ENCODE measurements around the gene TRMT44.

The TRMT44 gene

DNA sequence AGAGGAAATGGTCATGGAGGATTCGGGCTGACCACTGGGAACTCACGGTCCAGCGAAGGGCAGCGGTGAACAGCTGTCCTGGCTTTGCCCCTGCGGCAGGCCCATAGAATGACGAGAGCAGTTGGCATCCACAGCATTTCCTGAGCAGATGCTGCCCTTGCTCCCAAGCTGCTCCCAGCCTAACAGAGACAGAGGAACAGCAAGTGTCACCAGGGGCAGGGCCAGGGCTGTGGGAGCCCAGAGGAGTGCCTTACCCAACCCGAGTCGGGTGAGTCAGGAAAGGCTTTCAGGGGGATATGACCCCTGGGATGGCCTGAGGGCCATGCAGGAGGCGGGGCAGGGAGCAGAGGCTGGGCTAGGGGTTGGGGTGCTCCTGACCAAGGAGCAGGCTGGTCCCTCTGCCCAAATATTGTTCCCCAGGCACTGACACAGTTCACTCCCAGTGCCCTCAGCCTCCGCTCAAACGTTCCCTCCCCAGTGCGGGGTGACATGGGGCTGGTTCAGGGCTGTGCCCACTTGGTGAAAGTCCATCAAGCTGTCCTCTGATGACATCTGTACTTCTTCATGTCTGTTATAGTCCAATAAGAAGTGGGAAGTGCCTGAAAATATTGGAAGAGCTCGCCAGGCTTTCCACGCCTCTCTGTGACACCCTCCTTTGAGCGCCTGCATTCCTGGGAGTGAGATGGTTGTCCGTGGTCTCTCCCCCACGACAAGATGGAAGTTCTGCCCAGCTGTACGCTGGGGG is 74.9 kb downstream of the TRMT44 start:
- no peak for DNase-seq

DNA sequence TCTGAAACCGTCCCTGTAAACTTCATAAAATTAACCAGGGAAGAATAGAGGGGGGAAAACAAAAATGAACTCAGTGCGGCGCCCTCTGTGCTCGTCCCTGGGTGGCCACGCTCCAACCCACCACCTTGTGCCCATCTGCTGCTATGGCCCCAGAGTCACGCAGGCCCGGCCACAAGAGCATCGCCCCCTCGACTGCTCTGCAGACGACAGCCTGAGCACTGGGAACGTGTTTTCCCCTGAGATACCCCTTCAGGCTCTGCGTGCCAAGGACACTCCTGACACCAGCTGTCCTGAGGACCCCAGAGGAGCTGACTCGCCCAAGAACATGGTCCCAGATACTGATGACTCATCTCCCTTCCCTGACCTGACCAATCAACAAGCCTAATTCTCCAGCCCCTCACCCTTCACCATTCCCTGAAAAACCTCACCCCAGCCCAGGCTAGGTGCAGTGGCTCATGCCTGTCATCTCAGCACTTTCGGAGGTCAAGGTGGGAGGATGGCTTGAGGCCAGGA is 75.5 kb downstream of the TRMT44 start:
- DNase-seq, result no peak

DNA sequence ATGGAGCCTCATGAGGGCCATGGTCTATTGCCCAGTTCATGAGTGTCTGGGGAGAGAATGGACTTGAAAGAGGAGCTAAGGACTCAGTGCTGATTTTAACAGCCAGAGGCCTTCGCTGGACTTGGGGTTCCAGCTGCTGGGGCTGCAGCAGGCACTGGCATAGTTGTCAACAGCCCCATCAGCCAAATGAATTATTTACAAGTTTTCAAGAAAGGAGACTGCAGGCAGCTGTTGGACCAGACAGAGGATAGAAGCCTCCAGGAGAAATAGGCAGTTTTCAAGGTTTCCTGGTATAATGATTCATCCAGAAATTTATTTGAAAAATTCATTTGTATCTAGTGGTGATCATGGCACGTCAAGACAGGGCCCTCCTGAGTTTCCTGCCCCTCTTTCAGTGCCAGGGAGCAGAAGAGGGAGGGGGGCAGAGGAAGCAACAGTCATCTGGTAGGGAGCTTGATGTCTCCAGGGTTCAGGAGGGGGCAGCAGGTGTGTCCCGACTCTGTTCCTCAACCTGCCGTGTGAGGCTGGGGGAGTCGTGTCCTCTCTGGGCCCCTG is 76.5 kb downstream of the TRMT44 start:
- no peak for DNase-seq

DNA sequence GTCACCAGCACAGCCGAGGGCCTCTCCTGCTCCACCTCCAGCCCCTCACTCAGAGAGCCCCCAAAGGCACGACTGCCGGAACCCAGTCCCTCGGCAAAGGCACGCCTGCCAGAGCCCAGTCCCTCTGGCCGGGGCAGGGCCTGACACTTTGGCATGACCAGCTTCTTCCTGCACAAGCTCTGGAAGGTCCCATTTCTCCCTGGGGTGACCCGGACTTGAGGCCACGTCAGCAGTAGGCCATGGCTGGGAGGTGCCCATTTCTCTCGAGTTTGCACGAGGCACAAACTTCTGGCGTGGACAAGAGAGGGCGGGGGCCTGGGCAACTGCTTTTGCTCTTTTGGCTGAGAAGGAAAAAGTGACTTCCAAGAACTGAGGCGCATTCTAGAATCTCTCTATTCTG is 77.4 kb downstream of the TRMT44 start:
- no peak for DNase-seq

DNA sequence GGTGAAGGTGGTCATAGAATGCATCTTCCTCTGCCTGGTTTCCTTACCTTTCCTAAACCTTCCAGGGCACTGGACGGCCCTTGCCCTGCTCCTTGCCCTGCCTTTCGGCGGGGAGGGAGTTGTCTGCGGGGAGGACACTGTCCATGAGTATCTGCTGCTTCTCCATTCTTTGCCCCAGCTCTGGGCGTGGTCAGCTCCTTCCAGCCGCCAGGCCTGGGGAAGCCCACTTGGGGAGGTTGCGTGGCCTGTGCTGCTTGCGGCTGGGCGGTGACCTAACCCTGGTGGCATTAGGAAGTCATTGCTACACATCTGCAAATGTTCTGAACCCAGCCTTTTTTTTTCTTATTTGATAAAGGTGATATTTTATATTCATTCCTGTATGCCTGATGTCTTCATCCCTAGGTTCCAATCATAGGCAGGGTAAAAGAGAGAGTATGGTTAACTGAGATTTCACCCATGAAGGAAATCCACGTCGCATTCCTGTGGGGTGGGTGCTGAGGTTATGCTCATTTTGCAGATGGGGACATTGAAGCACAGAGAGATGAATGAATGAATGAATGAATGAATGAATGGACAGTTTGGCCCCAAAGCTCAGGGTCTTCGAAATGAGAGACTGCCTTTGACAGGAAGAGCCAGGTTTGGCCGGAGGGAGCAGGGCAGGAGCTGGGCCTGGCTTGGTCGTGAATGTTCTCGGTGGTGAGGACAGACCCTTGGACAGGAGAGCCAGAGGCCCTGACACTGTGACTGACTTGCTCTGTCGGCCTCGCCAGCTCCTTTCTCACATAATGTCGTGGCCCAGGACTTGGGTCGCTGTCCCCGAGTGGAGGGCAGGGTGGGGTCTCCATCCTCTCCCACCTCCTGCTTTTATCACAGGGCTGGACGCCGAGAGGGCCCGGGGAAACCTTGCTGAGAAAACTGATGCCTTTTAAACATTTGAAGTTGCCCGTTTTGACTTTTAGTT is 81.9 kb downstream of the TRMT44 start:
- no peak for DNase-seq

DNA sequence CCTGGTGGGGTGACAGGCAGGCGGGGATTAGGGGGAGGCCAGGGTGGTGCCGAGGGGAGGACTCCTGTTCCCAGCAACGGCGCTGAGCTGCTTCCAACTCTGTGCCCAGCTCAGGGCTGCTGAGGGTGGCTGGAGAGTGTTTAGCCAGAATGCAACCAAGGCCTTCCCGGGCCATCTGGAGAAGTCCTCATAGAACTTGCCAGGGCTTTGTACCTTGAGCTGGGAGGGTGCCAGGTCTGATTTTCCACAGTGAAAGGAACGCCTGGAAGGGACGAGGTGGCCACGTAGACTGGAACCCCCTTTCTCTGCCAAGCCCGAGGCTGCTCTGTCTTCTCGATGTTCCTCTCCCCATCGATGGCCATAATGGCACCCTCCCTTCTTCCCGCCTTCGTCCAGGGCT is 82.6 kb downstream of the TRMT44 start:
- no peak for DNase-seq

DNA sequence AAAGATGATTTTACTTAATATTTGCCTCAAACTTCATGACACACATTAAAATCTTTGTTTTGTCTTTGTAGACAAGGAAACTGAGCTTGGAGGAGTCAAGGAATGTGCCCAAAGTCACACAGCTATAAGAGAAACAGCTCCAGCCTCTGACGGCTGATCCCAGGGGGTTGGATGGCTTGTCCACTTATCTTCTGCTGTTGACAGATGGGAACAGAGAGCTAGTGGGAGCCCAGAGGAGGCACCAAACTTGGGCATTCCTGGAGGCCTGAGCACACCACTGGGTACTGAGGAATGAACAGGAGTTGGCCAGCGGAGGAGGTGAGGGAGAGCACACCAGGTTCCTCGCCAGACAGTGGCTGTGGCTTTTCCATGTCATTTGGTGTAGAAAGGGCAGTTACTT is 83.2 kb downstream of the TRMT44 start:
- DNase-seq, result no peak

DNA sequence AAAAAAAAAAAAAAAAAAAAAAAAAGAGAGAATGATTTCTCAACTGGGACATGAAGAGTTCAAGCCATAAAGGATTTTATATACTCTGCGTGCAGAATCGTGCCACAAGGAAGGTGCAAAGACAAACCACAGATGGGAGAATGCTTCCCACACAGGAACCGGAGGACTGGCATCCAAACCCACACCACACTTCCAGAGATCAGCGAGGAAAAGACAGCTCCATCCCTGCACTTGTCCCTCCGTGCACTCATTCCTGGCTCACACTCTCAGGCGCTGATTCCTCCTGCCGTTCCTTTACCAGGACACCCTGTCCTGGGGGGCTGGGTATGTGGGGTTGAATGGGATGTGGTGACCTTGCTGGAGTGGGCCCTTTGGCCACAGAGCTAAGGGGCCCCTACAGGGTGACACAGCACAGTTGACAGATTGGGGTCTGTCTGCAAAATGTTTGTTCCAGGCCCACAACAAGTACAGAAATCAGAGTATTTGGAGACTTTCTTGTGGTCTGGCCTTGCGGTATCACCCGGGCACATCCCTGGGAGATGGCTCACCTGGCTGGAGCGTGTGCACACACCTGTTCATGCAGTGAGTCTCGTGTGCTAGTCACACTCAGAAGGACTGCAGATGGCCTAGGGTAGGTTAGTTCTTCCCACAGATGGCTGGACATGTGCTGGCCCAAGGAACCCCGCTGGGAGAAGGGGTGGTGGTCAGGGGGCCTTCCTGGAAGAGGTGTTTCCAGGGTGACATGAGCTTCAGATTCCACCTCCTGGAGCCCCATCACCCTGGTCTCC is 84.2 kb downstream of the TRMT44 start:
- DNase-seq, result no peak

DNA sequence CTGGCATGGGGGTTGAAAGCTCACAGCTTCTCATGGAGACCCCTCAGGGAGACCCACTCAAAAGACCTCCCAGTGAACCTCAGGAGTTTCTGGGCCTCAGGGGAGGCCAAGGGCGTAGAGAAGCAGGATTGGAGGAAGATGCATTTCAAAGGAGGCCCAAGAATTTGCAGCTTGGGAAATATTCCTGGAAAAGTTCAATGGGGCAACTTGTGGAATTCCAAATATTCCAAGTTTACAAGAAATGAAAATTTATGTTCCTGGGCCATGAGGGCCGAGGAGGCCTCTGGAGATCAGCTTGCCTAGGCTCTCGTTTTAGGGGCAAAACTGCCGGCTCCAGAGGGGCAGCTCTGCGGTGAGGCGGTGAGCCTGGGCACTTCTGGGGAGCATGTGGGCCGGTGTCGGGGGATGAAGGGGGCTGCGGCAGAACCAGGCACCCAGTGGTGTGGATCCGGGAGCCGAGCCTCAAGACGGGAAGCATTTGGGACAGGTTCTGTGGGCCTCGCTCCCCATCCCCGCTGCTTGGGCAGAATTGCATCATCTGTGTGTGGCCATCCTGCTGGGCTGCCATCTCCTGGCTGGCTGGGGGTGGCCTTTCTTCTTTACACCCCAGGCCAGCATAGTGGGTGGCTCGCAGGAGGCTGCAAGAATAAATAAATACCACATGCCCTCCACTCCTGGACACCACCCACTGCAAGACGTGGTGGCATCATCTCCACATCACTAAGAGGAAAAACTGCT is 85.0 kb downstream of the TRMT44 start:
- DNase-seq, result no peak
